HG02970 (cell line): ENCODE results near the gene ZFAND2A.
"Not testable (repeated sequence)": the region's sequence is repeated elsewhere in the genome, so short reads cannot be mapped to it uniquely, and the experiment has no call there.

Source experiments
- ATAC-seq: cut with Tn5 transposase; IDR thresholded peaks from one replicate; pipeline ENCODE4 v1.9.1; 2021; ENCODE audit warnings: mild to moderate bottlenecking, moderate library complexity, moderate number of reproducible peaks; ENCODE audit not compliant: unreplicated experiment, low FRiP score

The ZFAND2A gene

DNA sequence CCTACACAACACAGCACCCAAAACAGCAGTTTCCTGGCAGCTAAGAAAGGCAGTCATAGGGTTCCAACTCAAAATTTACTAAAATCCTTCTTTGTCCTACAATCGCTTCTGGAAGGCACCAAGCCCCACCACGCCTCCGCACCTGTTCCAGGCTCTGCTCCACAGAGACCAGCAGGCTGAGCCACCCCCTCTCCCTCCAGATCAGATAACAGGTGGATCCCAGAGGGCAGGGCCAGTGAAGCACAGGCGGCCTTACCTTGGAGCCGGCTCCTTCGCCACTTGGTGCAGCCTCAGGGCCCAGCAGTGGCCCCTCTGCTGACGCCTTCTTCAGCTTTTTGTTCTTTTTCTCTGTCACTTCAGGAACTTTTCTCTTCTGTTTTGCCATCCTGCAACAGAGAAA lies 33.0 kb downstream of the ZFAND2A start:
- ATAC-seq = no peak

DNA sequence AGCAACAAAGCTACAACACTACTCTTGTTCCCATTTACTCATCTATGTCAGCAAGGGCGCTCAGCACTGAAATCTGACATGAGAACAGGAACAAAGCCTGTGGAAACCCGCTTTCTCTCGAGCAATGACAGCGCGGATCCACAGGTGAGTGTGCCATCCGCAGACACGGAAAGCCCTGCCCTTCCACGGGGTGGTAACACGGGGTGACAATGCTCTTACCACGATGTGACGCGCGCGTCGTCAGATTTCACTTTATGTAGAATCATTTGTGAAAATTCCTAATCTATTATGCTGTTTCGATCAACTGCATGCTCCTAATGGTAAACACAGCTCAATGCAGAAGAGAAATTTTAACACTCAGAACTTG lies 34.4 kb downstream of the ZFAND2A start:
- no peak for ATAC-seq

DNA sequence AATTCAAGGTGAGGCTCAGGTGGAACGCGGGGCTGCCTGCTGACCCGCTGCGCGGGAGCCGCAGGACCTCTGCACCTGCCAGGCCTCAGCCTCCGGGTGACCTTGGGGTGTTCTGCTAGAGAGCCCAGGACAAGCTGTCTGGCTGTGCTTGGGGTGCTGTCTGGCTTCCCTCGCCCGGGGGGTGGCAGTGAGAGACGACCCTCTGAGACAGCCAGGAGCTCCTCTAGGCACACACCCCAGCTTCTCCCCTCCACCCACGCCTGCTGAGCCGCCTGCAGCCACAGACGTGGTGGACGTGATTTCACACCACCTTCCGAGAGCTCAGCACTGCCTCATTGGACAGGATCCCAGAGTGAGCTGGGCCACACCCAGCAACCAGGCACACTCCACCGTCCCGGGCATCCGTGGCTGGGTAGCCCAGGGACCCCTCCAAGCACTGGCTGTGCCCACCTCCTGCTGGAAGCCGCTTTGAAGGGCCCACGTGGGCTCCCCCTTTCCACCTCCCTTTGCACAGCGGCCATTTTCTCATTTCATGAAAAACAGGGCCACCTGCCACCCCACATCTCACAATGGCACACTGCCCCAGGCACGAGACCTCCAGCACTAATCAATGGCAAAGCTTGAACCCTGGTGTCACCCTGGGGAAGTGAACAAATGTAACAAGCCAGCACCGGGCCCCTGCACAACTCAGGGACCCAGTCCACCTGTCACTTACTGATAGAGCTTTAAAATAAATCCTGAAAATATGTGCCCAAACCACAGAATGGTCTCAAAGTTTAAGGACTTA lies 35.0 kb downstream of the ZFAND2A start:
- ATAC-seq = no peak

DNA sequence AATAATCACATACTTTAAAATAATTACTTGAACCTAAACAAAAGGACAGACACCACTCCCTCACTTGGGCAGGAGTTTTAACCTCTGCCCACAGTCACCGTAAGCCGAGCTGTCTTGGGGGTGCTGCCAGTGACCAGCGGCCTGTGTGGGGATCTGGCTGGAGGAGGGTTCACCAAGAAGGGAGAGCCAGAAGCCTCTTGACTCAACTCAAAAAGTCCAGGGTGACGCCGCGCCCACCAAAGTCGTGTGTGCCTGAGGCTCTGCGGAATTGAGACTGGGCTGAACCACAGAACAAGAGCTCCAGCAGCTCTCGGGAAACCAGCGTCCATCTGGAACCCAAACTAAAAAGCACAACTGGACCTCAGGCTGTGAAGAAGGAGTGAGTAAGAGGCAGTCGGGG lies 35.8 kb downstream of the ZFAND2A start:
- no peak for ATAC-seq

DNA sequence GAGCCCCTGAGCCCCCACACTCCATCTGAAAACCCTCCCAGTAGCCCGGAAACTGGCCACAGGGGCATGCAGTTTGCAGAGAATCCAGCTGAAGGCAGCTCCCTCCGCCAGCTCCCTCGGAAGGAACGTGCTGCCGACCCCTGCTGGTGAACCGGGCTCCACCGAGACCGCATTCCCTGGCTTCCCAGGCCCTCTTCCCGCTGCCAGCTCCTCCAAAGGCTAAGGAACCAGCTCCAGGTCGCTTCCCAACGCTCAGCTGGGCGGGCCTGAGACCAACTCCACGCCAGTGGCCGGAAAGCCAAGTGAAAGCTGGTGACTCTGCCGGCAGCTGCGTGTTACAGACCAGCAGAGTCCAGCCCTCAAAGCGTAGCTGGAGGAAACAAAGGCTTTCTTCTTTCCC lies 36.3 kb downstream of the ZFAND2A start:
- no peak for ATAC-seq

DNA sequence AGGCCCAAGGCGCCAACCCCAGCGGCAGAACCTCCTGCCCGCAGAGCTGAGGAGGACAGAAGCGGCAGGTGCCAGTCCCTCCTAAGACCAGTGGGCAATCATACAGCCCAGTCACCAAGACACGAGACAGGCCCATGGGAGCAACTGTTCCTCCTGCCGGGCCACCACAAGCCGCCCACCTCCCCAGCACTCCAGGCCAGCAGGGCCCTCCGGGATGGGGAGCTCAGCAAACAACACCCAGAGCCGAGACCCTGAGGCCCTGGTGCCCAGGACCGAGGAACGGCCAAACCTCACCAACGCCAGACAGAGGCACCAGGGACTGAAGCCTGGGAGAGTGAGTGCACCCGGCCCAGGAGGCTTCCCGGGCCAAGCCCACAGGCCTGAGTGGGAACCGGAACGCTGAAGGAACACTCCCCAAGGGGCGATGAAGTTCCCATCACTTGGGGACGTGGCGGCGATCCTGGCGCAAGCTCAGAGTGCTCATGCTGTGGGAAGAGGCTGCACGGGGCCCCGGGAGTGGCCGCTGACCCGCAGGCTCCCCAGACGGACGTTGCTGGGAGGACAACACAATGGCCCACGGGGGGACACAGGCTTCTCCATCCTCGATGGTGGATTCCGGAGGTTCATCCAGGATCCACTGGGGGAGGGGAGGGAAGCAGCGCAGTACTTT lies 37.0 kb downstream of the ZFAND2A start:
- no peak for ATAC-seq

DNA sequence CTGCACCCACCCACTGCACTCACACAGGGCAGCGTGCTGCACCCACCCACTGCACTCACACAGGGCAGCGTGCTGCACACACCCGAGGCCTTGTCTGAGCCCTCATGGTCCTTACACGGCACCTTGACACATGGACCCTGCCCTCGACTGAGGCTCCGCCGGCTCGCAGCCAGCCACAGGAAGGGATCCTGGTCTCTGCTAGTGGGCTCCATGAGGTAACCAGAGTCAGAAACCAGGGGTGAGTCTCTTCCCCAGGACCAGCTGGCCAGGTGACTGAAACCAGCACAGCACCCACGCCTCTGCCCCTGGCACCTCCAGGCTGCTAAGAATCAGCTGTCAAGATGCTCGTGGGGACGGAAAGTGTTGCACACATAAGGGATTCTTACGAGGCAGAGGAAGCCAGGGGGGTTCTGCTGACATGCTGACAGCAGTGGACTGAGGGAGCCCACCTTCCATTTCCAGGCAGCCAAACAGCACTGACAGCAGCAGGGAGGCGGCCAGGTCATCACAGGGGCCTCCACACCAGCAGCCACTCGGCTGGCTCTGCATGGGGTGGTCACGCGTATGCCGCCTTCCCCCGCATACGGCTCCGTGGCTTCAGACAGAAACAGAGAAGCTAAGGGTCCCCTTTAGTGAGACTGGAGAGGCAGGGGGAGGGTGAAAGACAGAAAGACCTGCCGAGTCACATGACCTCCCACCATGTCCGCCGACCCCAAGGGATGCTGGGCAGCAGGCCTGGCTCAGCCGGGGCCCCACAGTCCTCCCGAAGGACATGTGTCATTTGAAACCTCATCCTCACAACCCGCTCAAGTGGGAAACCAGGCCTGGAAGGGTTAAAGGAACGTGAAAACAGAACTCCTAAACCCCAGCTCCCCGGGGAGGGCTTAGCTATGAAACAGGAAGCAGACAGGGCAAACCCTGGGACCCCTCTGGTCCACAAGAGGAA lies 37.8 kb downstream of the ZFAND2A start:
- no peak for ATAC-seq

DNA sequence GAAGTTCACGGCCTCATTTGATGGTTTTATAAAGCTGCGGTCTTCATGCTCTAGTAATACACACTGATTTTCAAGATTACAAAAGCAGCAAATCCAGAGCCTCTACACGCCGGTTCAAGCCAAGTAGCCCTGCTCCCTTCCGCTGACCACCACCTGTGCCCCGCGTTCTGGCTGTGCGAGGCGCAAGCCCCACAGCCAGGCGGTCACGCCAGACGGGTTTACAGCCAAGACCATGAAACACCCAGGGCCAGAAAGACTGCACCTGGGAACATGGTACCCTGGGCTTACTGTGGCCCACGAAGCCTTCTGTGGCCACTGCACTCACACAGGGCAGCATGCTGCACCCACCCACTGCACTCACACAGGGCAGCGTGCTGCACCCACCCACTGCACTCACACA lies 38.5 kb downstream of the ZFAND2A start:
- ATAC-seq = no peak

DNA sequence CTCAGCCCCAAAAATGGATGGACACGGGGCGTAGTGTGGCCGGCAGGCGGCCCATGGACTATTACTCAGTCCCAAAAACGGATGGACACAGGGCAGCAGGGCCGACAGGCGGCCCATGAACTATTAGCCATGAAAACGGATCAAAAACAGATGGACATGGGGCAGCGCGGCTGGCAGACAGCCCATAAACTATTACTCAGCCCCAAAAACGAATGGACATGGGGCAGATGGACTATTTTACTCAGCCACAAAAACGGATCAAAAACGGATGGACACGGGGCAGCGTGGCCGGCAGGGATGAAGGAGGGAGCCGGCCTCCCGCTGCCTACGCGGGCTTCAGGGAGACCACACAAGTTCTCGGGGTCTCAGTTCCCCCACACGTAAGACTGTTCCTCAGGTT lies 39.2 kb downstream of the ZFAND2A start:
- ATAC-seq = no peak

DNA sequence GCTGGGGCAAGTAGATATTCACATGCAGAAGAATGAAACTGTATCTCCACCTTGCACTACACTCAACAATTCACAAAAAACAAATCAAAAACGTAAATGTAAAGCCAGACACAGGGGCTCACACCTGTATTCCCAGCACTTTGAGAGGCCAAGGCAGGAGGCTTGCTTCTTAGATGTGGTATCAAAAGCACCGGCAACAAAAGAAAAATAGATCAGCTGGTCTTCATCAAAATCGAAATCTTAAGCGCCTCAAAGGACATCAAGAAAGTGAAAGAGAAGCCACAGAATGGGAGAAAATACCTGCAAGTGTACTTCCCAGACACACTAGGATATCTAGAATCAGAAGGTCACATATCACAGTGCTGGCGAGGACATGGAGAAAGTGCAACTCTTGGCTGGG lies 40.8 kb downstream of the ZFAND2A start:
- no peak for ATAC-seq

DNA sequence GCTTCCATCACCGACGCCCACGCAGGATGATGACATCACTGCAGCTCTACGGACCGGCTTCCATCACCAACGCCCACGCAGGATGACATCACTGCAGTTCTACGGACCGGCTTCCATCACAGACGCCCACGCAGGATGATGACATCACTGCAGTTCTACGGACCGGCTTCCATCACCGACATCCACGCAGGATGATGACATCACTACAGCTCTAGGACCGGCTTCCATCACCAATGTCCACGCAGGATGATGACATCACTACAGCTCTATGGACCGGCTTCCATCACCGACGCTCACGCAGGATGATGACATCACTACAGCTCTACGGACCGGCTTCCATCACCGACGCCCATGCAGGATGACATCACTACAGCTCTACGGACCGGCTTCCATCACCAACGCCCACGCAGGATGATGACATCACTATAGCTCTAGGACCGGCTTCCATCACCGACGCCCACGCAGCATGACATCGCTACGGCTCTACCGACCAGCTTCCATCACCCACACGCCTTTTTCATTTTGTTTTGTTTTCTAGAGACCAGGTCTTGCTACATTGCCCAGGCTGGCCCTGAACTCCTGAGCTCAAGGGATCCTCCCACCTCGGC lies 42.6 kb downstream of the ZFAND2A start:
- no peak for ATAC-seq

DNA sequence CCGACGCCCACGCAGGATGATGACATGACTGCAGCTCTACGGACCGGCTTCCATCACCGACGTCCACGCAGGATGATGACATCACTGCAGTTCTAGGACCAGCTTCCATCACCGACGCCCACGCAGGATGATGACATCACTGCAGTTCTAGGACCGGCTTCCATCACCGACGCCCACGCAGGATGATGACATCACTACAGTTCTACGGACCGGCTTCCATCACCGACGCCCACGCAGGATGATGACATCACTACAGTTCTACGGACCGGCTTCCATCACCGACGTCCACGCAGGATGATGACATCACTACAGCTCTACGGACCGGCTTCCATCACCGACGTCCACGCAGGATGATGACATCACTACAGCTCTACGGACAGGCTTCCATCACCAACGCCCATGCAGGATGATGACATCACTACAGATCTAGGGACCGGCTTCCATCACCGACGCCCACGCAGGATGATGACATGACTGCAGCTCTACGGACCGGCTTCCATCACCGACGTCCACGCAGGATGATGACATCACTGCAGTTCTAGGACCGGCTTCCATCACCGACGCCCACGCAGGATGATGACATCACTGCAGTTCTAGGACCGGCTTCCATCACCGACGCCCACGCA lies 43.5 kb downstream of the ZFAND2A start:
- ATAC-seq = not testable (repeated sequence)

DNA sequence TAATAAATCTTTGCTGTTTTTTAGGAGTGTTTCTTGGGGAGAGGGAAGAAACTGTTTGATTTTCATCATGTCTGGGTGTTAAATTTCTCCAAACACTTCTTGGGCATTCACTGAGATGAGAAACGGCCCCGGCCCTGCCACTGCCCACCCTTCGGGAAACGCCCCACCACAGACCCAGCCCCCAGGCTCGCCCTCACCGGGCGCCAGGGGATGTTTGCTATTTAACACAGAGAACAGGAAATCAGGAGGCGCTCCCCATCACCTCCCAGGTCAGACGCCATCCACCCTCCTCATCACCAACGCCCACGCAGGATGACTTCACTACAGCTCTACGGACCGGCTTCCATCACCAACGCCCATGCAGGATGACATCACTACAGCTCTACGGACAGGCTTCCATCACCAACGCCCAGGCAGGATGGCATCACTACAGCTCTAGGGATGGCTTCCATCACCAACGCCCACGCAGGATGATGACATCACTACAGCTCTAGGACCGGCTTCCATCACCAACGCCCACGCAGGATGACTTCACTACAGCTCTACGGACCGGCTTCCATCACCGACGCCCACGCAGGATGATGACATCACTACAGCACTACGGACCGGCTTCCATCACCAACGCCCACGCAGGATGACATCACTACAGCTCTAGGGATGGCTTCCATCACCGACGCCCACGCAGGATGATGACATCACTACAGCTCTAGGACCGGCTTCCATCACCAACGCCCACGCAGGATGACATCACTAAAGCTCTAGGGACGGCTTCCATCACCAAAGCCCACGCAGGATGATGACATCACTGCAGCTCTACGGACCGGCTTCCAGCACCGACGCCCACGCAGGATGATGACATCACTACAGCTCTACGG lies 44.6 kb downstream of the ZFAND2A start:
- ATAC-seq = not testable (repeated sequence)

DNA sequence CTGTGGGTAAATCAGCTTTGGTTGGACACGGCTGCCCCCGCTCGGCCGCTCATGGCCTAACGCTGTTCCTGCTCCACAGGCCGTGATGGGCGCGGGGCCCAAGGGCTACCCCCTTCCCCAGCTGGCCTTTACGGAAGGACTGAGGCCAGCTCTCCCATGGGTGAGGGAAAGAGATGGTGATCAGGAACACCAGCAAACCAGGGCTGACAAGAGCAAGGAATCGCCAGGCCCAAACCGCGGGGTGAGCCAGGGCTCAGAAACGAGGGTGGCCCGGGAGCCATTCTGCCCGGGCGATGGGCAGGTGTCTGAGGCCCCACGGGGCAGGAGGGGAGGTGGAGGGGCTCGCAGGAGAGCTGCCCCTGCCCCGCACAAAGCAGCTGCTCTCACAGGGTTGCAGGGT lies 45.5 kb downstream of the ZFAND2A start:
- ATAC-seq = no peak

DNA sequence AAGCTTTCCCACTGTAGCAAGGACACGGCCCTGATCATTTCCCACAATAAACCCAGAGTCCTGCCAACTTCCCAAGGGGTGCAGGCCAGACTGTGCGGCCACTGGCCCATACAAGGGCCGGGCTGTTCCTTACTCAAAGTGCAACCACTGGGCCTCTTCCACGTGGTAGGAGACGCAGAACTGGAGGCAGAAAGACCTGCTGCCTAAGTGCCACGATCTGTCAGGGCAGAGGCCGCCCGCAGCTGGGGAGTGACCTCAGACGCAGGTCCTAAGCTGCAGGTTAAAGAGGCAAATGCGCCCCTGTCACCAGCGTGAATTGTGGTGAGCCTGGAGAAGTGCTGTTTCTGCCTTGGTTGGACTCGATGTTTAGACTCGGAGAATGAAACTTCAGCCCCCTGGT lies 45.9 kb downstream of the ZFAND2A start:
- no peak for ATAC-seq

DNA sequence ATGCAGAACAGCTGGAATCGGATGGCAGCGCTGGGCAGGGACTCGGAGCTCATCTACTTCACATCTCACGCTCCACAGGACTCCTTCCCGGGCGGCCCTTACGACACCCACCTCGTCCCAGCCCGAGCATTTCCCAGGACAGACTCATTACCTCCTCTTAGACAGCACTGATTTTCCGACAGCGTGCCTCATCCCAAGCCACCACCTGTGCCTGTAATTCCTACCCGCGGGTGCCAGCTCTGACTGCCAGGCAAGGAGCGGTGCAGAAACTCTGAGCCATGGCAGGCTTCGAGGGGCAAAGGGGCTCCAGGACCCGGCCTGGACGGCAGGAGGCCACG lies 46.5 kb downstream of the ZFAND2A start:
- ATAC-seq = no peak

DNA sequence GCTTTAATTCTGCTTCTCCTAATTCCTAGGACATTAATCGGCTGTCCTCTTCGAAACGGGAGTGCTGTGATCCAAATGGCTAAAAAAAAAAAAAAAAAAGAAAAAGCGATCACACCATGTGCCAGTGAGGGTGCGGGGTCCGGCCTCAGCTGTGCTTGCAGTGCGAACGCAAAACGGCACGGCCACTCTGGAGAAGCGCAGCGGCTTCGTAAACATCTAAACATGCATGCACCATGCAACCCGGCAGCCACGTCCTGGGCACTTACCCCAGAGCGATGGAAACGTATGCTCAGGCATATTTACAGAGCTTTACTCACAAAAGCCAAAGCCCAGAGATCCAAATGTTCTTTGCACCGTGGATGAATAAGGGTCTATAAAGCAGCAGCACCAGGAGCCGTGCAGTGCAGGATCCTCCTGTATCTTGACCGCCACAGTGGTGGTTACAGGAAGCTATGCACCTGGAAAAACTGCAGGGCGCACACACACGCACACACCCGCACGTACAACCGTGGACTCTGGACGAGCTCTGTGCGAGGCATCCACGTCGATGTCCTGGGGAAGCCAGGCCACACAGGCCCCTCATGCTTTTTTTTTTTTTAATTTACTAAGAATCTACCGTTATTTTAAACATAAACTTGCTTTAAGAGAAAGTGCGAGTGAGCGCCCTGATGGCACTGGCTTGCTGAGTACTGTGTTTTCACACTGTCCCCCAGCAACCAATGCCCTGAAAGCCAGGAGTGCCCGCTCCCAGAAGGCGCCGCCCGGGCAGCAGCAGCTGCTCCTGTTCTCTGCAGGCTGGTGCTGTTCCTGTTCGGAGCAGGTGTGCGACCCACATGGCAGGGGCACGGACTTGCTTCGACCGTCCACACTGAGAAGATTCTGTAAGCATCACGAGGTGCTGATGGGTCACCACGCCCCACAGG lies 47.1 kb downstream of the ZFAND2A start:
- ATAC-seq = no peak

DNA sequence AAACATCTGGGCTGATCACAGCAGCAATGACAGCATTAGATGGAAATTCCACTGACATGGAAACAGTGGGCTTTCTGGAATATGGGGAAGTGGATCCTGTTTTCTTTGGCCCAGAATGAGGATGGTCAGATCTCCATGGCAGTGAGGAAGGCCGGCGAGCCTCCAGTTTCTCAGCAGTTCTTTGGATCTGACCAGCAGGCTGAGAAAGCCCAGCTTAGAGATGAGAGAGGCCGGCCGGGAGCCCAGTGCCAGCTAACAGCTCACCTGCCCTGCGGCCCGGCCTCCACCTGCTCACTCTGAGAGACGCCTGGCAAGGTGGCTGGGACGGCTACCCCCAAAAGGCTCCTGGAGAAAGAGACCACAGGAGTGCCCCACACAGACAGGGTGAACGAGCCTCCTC lies 47.9 kb downstream of the ZFAND2A start:
- no peak for ATAC-seq
